Lung (tissue), 16 donors: ENCODE data around the gene AK8. TPM values are rescaled to one million over a fixed set of nuclear protein-coding genes. Genes with fewer than 3 reads are reported as not detected.
A peak's percentile ranks its signal among the peaks of the same experiment; 100 is the strongest.

ENCODE experiments used
- ATAC-seq: fragments of 200-7000 bp; cut with Tn5 transposase; one replicate; pipeline ENCODE4 v1.9.1; 2020; ENCODE audit warnings: moderate number of reproducible peaks; ENCODE audit not compliant: insufficient read depth, low FRiP score
- DNase-seq, 3 donors: peaks; one replicate each; pipeline ENCODE4 v3.0.0-alpha.2; 2013 to 2017
- H3K27ac ChIP-seq, 2 donors: one replicate each; pipeline ENCODE4 v1.5.1; 2013; ENCODE audit warnings: mild to moderate bottlenecking in 2 of 2, moderate library complexity in 2 of 2, control low read depth in 1 of 2, inconsistent platforms in 1 of 2, low read depth in 1 of 2, low read length in 1 of 2
- H3K27me3 ChIP-seq, 3 donors: one replicate each; pipeline ENCODE4 v1.5.1; 2013; ENCODE audit warnings: low read length in 2 of 3; ENCODE audit not compliant: control insufficient read depth in 3 of 3, insufficient read depth in 3 of 3
- H3K36me3 ChIP-seq, 4 donors: one replicate each; pipeline ENCODE4 v1.5.1; 2013; ENCODE audit warnings: low read length in 4 of 4, mild to moderate bottlenecking in 1 of 4, moderate library complexity in 1 of 4; ENCODE audit not compliant: control insufficient read depth in 4 of 4, insufficient read depth in 4 of 4
- H3K4me1 ChIP-seq, 5 donors: one replicate each; pipeline ENCODE4 v1.5.1; 2013; ENCODE audit warnings: low read length in 5 of 5, mild to moderate bottlenecking in 2 of 5, moderate library complexity in 1 of 5; ENCODE audit not compliant: control insufficient read depth in 5 of 5, insufficient read depth in 5 of 5
- H3K4me3 ChIP-seq: one replicate; pipeline ENCODE4 v1.5.1; 2013; ENCODE audit warnings: mild to moderate bottlenecking, control low read depth, moderate library complexity
- H3K9ac ChIP-seq, 2 donors: one replicate each; pipeline ENCODE4 v1.5.1; 2013; ENCODE audit warnings: low read length in 2 of 2, control low read depth in 1 of 2; ENCODE audit not compliant: insufficient read depth in 1 of 2
- H3K9me3 ChIP-seq, 4 donors: one replicate each; pipeline ENCODE4 v1.5.1; 2013; ENCODE audit warnings: low read length in 3 of 4, mild to moderate bottlenecking in 1 of 4, moderate library complexity in 1 of 4; ENCODE audit not compliant: control insufficient read depth in 4 of 4, insufficient read depth in 3 of 4
- CTCF ChIP-seq: IDR thresholded peaks from 2 replicates; pipeline ENCODE4 v1.5.1; 2012; ENCODE audit warnings: mild to moderate bottlenecking; ENCODE audit errors: control extremely low read depth, extremely low read depth
- WGBS, 2 donors: extraction: QIAGEN DNeasy Blood & Tissue Kit; methylation state at CpG; one replicate each; pipeline ENCODE4 v1.1.7; 2013; 5-methylcytosine and 5-hydroxymethylcytosine counted together
- long read RNA-seq, 5 donors: transcript quantifications; one replicate each; lab custom pipeline, GENCODE V29; 2026
- polyA plus RNA-seq, 2 donors: library from polyadenylated mRNA; stranded (reverse); fragments of 200-250 nt; gene quantifications; one replicate each; pipeline ENCODE4 v1.2.1, GENCODE V29; 2013
- total RNA-seq, 2 donors: library from RNA; depleted of rRNA in 1 of 2; stranded (reverse); fragments of >200 nt in 1 of 2; gene quantifications; one replicate each; pipeline ENCODE4 v1.2.1, GENCODE V29; 2014 to 2021
- donor health status: control.
- donor health status: control.
- donor health status: Bipolar disorder and iron deficiency.
- donor health status: healthy.
- donor health status: DM: yes; HTN: yes; CAD: no.

The AK8 gene
- 10 to 100 TPM in 1 of 2 donors, 1 to 10 TPM in 1; 5.1 to 10.6 TPM for total RNA-seq
- polyA plus RNA-seq, result 1 to 10 TPM; 1.9 to 2.4 TPM
- long read RNA-seq, donor 1, result 0 reads
- long read RNA-seq, donor 2, result 0 reads
- long read RNA-seq, donor 3, result 0 reads
- long read RNA-seq, donor 4, partial matches to known transcripts, result 0 of 1 reads
- long read RNA-seq, donor 4, other reads (novel, unspliced or antisense), result 0 of 1 reads
- long read RNA-seq, donor 5, partial matches to known transcripts, result 0 of 7 reads
- long read RNA-seq, donor 5, other reads (novel, unspliced or antisense), result 5 of 7 reads

- ATAC-seq (peak; percentile 81), DNase-seq (peak; percentile 82 to 86 (median 85))
- peaks cover 0 to 9% (median 0%) of the 10 kb centered on the region in 5 donors for H3K4me1 ChIP-seq
- H3K36me3 ChIP-seq, result no peaks in the 10 kb centered on the region
- no peaks in the 10 kb centered on the region for H3K27me3 ChIP-seq
- TF ChIP-seq CTCF, result no peak
- no peaks in the 10 kb centered on the region for H3K9me3 ChIP-seq
- peak within 1 kb of the TSS; percentile 84 for H3K4me3 ChIP-seq
- peak within 1 kb of the TSS; percentile 79 to 90 for H3K9ac ChIP-seq
- WGBS, 2 donors, result 1% methylated on average over 86 to 89 of the region's 89 CpGs
- peak within 1 kb of the TSS; percentile 76 to 86 for H3K27ac ChIP-seq
Observed at GRCh38 chr9:132877824-132878694, at the start of gene AK8. Gene AK8, minus strand, starts transcription at chr9:132878284. Its CDS starts 29 bp downstream, at chr9:132878255.

- Histone ChIP-seq H3K27me3 (no peaks in the 10 kb centered on the region), H3K9me3 (no peaks in the 10 kb centered on the region), H3K27ac (no peak overlapping the region), H3K36me3 (peaks cover 19 to 28% (median 24%) of the 10 kb centered on the region in 4 donors), H3K9ac (no peak overlapping the region), H3K4me1 (peaks cover 0 to 4% (median 0%) of the 10 kb centered on the region in 5 donors), H3K4me3 (no peak overlapping the region)
- no peak for TF ChIP-seq CTCF
- DNase-seq, result no peak
- WGBS, 2 donors, result 81 to 87% methylated on average over 7 of the region's 7 CpGs
- ATAC-seq, result no peak
Observed at GRCh38 chr9:132927704-132928103, 49.6 kb upstream of the AK8 start.

GRCh38 chr9:132923346-132923902, 45.3 kb upstream of the AK8 start:
- Histone ChIP-seq H3K27me3 (no peaks in the 10 kb centered on the region), H3K9me3 (no peaks in the 10 kb centered on the region), H3K4me1 (no peaks in the 10 kb centered on the region), H3K9ac (no peak overlapping the region), H3K27ac (no peak overlapping the region), H3K36me3 (peaks cover 37 to 54% (median 42%) of the 10 kb centered on the region in 4 donors), H3K4me3 (no peak overlapping the region)
- no peak for DNase-seq
- no peak for TF ChIP-seq CTCF
- no peak for ATAC-seq
- WGBS, 2 donors, result 83 to 89% methylated on average over 9 of the region's 9 CpGs
